22Rv1 (cell line): ENCODE measurements around the gene OLFML2A.
"Not testable (repeated sequence)": the region's sequence is repeated elsewhere in the genome, so short reads cannot be mapped to it uniquely, and the experiment has no call there.

Source experiments
- CTCF ChIP-seq: fragments of 450-650 bp; IDR thresholded peaks from 2 replicates; pipeline ENCODE4 v1.5.1; 2017; ENCODE audit warnings: mild to moderate bottlenecking
- ZFX ChIP-seq: fragments of 450-650 bp; IDR thresholded peaks from 2 replicates; pipeline ENCODE4 v1.6.1; 2017; ENCODE audit warnings: antibody characterized with exemption, borderline replicate concordance

GRCh38 chr9:124838567-124839275, 61.8 kb downstream of the OLFML2A start:
- TF ChIP-seq CTCF, ZFX: not testable (repeated sequence)
